ENCODE data around the gene MAST3. TPM values are rescaled to one million over a fixed set of nuclear protein-coding genes. Genes with fewer than 3 reads are reported as not detected.

MAST3 gene
- total RNA-seq, 1 donor from 2014 or later, result 10.7 TPM

- DNase-seq (ENCODE audit: low spot score, unreplicated experiment), result no peak
- Mint-ChIP-seq H3K27me3 (peaks cover 11% of the 10 kb centered on the region), H3K4me1 (ENCODE audit: low read depth) (peaks cover 10% of the 10 kb centered on the region), H3K4me3 (ENCODE audit: low read depth) (no peak overlapping the region), H3K9me3 (ENCODE audit: low read depth) (no peaks in the 10 kb centered on the region), H3K36me3 (ENCODE audit: insufficient read depth) (no peaks in the 10 kb centered on the region), H3K27ac (no peak overlapping the region)
- no peak for TF ChIP-seq CTCF (IDR thresholded peaks at IDR 0.05; ENCODE audit: unreplicated experiment)
Measured at GRCh38 chr19:18107235-18107634, 9.7 kb downstream of the MAST3 start.

GRCh38 chr19:18108897-18109296 is 11.3 kb downstream of the MAST3 start:
- H3K27me3 Mint-ChIP-seq, result peaks cover 11% of the 10 kb centered on the region
- no peak for TF ChIP-seq CTCF (IDR thresholded peaks at IDR 0.05; ENCODE audit: unreplicated experiment)
- no peaks in the 10 kb centered on the region for H3K9me3 Mint-ChIP-seq (ENCODE audit: low read depth)
- no peak for DNase-seq (ENCODE audit: low spot score, unreplicated experiment)
- no peaks in the 10 kb centered on the region for H3K36me3 Mint-ChIP-seq (ENCODE audit: insufficient read depth)
- peaks cover 10% of the 10 kb centered on the region for H3K4me1 Mint-ChIP-seq (ENCODE audit: low read depth)
- H3K27ac Mint-ChIP-seq, result no peak overlapping the region
- H3K4me3 Mint-ChIP-seq (ENCODE audit: low read depth), result peak overlapping the region; percentile 72

GRCh38 chr19:18109341-18109732 is 11.8 kb downstream of the MAST3 start:
- TF ChIP-seq CTCF (IDR thresholded peaks at IDR 0.05; ENCODE audit: unreplicated experiment), result no peak
- Mint-ChIP-seq H3K4me3 (ENCODE audit: low read depth) (peak overlapping the region; percentile 72), H3K36me3 (ENCODE audit: insufficient read depth) (no peaks in the 10 kb centered on the region), H3K27ac (no peak overlapping the region), H3K4me1 (ENCODE audit: low read depth) (peaks cover 10% of the 10 kb centered on the region), H3K9me3 (ENCODE audit: low read depth) (no peaks in the 10 kb centered on the region), H3K27me3 (peaks cover 11% of the 10 kb centered on the region)
- no peak for DNase-seq (ENCODE audit: low spot score, unreplicated experiment)

- peaks cover 10% of the 10 kb centered on the region for H3K4me1 Mint-ChIP-seq (ENCODE audit: low read depth)
- DNase-seq (ENCODE audit: low spot score, unreplicated experiment), result no peak
- H3K4me3 Mint-ChIP-seq (ENCODE audit: low read depth), result peak overlapping the region; percentile 72
- no peak for TF ChIP-seq CTCF (IDR thresholded peaks at IDR 0.05; ENCODE audit: unreplicated experiment)
- no peak overlapping the region for H3K27ac Mint-ChIP-seq
- peaks cover 11% of the 10 kb centered on the region for H3K27me3 Mint-ChIP-seq
- H3K9me3 Mint-ChIP-seq (ENCODE audit: low read depth), result no peaks in the 10 kb centered on the region
- H3K36me3 Mint-ChIP-seq (ENCODE audit: insufficient read depth), result no peaks in the 10 kb centered on the region
Measured at GRCh38 chr19:18109733-18110608, 12.4 kb downstream of the MAST3 start.

- Mint-ChIP-seq H3K27me3 (peaks cover 11% of the 10 kb centered on the region), H3K27ac (no peak overlapping the region), H3K9me3 (ENCODE audit: low read depth) (no peaks in the 10 kb centered on the region), H3K4me1 (ENCODE audit: low read depth) (peaks cover 10% of the 10 kb centered on the region), H3K4me3 (ENCODE audit: low read depth) (peak overlapping the region; percentile 72), H3K36me3 (ENCODE audit: insufficient read depth) (no peaks in the 10 kb centered on the region)
- no peak for TF ChIP-seq CTCF (IDR thresholded peaks at IDR 0.05; ENCODE audit: unreplicated experiment)
- no peak for DNase-seq (ENCODE audit: low spot score, unreplicated experiment)
Measured at GRCh38 chr19:18110609-18111232, 13.1 kb downstream of the MAST3 start.
